ENCODE data around the gene ANGPTL4. TPM values are rescaled to one million over a fixed set of nuclear protein-coding genes. Genes with fewer than 3 reads are reported as not detected.
"Not testable (repeated sequence)": the region's sequence is repeated elsewhere in the genome, so short reads cannot be mapped to it uniquely, and the experiment has no call there.

Gene ANGPTL4
- 10 to 100 TPM in 1 of 4 donors, 1 to 10 TPM in 3; 5.9 to 89.3 (median 7.8) TPM for total RNA-seq
- polyA plus RNA-seq: 24.1 TPM
- long read RNA-seq, donor 1, transcript ANGPTL4-201 (7 exons, 1,879 nt): major isoform, 18 of 25 reads
- long read RNA-seq, donor 1, partial matches to known transcripts: 5 of 25 reads
- long read RNA-seq, donor 1, other reads (novel, unspliced or antisense): 1 of 25 reads
- long read RNA-seq, donor 2, partial matches to known transcripts: 2 of 8 reads
- long read RNA-seq, donor 2, other reads (novel, unspliced or antisense): 3 of 8 reads
- long read RNA-seq, donor 3, transcript ANGPTL4-202 (6 exons, 1,705 nt): minor isoform, 21 of 323 reads
- long read RNA-seq, donor 3, transcript ANGPTL4-201 (7 exons, 1,879 nt): major isoform, 221 of 323 reads
- long read RNA-seq, donor 3, partial matches to known transcripts: 63 of 323 reads
- long read RNA-seq, donor 3, other reads (novel, unspliced or antisense): 18 of 323 reads
- long read RNA-seq, donor 4, transcript ANGPTL4-201 (7 exons, 1,879 nt): major isoform, 5 of 7 reads
- long read RNA-seq, donor 4, partial matches to known transcripts: 0 of 7 reads
- long read RNA-seq, donor 4, other reads (novel, unspliced or antisense): 2 of 7 reads

GRCh38 chr19:8363803-8364771 is at the start of gene ANGPTL4:
Gene ANGPTL4 (plus strand): TSS chr19:8364155. CDS start chr19:8364322, 167 bp downstream.
- Histone ChIP-seq H3K9me3 (ENCODE audit: control insufficient read depth, low read length) (no peaks in the 10 kb centered on the region), H3K27ac (ENCODE audit: low read length) (peak within 1 kb of the TSS; percentile 99), H3K27me3 (ENCODE audit: control insufficient read depth, insufficient read depth) (no peaks in the 10 kb centered on the region), H3K4me3 (ENCODE audit: low read length) (peak within 1 kb of the TSS; percentile 80), H3K4me1 (ENCODE audit: control insufficient read depth, insufficient read depth, low read length) (peaks cover 18% of the 10 kb centered on the region)
- ATAC-seq (peak; percentile 70 to 79), DNase-seq (peak; percentile 90 to 93 (median 91))
- intact Hi-C loops (cut with DNase I): loop anchor here in 1 of 4 donors (5.0 kb wide), 1 partner anchor 33 kb away; no protein-coding TSS in a partner anchor
- under 1% methylated on average over 81 of the region's 81 CpGs for WGBS

GRCh38 chr19:8314981-8315640 is 48.8 kb upstream of the ANGPTL4 start:
- H3K4me1 ChIP-seq (ENCODE audit: control insufficient read depth, insufficient read depth, low read length); ATAC-seq; H3K9me3 ChIP-seq (ENCODE audit: control insufficient read depth, low read length); H3K27ac ChIP-seq (ENCODE audit: low read length); H3K27me3 ChIP-seq (ENCODE audit: control insufficient read depth, insufficient read depth); intact Hi-C loops (cut with DNase I); H3K4me3 ChIP-seq (ENCODE audit: low read length): not testable (repeated sequence)
- DNase-seq: peak in 1 of 3 donors; percentile 1
- WGBS: 85% methylated on average over 11 of the region's 11 CpGs

GRCh38 chr19:8316351-8317125 is 47.4 kb upstream of the ANGPTL4 start:
- 76% methylated on average over 14 of the region's 14 CpGs for WGBS
- H3K4me1 ChIP-seq (ENCODE audit: control insufficient read depth, insufficient read depth, low read length): no peaks in the 10 kb centered on the region
- intact Hi-C loops (cut with DNase I): no loop called here
- no peaks in the 10 kb centered on the region for H3K9me3 ChIP-seq (ENCODE audit: control insufficient read depth, low read length)
- H3K27me3 ChIP-seq (ENCODE audit: control insufficient read depth, insufficient read depth): no peaks in the 10 kb centered on the region
- DNase-seq: no peak
- no peak for ATAC-seq
- no peak overlapping the region for H3K27ac ChIP-seq (ENCODE audit: low read length)
- H3K4me3 ChIP-seq (ENCODE audit: low read length): no peak overlapping the region

GRCh38 chr19:8318835-8319234 is 45.1 kb upstream of the ANGPTL4 start:
- H3K9me3 ChIP-seq (ENCODE audit: control insufficient read depth, low read length); ATAC-seq; H3K4me3 ChIP-seq (ENCODE audit: low read length); intact Hi-C loops (cut with DNase I); H3K27me3 ChIP-seq (ENCODE audit: control insufficient read depth, insufficient read depth); H3K4me1 ChIP-seq (ENCODE audit: control insufficient read depth, insufficient read depth, low read length); H3K27ac ChIP-seq (ENCODE audit: low read length); DNase-seq: not testable (repeated sequence)
- WGBS: 79% methylated on average over 9 of the region's 9 CpGs

GRCh38 chr19:8319807-8320520 is 44.0 kb upstream of the ANGPTL4 start:
- DNase-seq: no peak
- 85% methylated on average over 19 of the region's 19 CpGs for WGBS
- Histone ChIP-seq H3K4me3 (ENCODE audit: low read length) (peak overlapping the region; percentile 83), H3K9me3 (ENCODE audit: control insufficient read depth, low read length) (no peaks in the 10 kb centered on the region), H3K4me1 (ENCODE audit: control insufficient read depth, insufficient read depth, low read length) (peaks cover 9% of the 10 kb centered on the region), H3K27ac (ENCODE audit: low read length) (no peak overlapping the region), H3K27me3 (ENCODE audit: control insufficient read depth, insufficient read depth) (no peaks in the 10 kb centered on the region)
- ATAC-seq: no peak
- intact Hi-C loops (cut with DNase I): no loop called here

GRCh38 chr19:8320564-8321066 is 43.3 kb upstream of the ANGPTL4 start:
- peak overlapping the region; percentile 54 for H3K27ac ChIP-seq (ENCODE audit: low read length)
- H3K4me1 ChIP-seq (ENCODE audit: control insufficient read depth, insufficient read depth, low read length): peaks cover 9% of the 10 kb centered on the region
- no peaks in the 10 kb centered on the region for H3K9me3 ChIP-seq (ENCODE audit: control insufficient read depth, low read length)
- DNase-seq: no peak
- peak overlapping the region; percentile 83 for H3K4me3 ChIP-seq (ENCODE audit: low read length)
- intact Hi-C loops (cut with DNase I): no loop called here
- no peaks in the 10 kb centered on the region for H3K27me3 ChIP-seq (ENCODE audit: control insufficient read depth, insufficient read depth)
- WGBS: 2% methylated on average over 16 of the region's 16 CpGs
- ATAC-seq: peak in 1 of 2 donors; percentile 14

GRCh38 chr19:8321067-8321985 is 42.6 kb upstream of the ANGPTL4 start, which contains the start of the genes NDUFA7 and RPS28:
Gene NDUFA7 (minus strand): TSS chr19:8321375. CDS start chr19:8321358, 17 bp downstream.
Gene RPS28 (plus strand): TSS chr19:8321496. CDS start chr19:8321531, 35 bp downstream.
- Histone ChIP-seq H3K27ac (ENCODE audit: low read length) (peak within 1 kb of the TSS; percentile 89), H3K4me1 (ENCODE audit: control insufficient read depth, insufficient read depth, low read length) (peaks cover 9% of the 10 kb centered on the region), H3K9me3 (ENCODE audit: control insufficient read depth, low read length) (no peaks in the 10 kb centered on the region), H3K4me3 (ENCODE audit: low read length) (peak within 1 kb of the TSS; percentile 83), H3K27me3 (ENCODE audit: control insufficient read depth, insufficient read depth) (no peaks in the 10 kb centered on the region)
- ATAC-seq: peak; percentile 94 to 96
- WGBS: under 1% methylated on average over 72 of the region's 72 CpGs
- intact Hi-C loops (cut with DNase I): no loop called here
- DNase-seq: peak; percentile 97 to 99 (median 99)

- intact Hi-C loops (cut with DNase I): no loop called here
- WGBS: 17% methylated on average over 30 of the region's 30 CpGs
- ATAC-seq (peak; percentile 2 to 19), DNase-seq (no peak)
- Histone ChIP-seq H3K4me1 (ENCODE audit: control insufficient read depth, insufficient read depth, low read length) (peaks cover 9% of the 10 kb centered on the region), H3K27ac (ENCODE audit: low read length) (peak overlapping the region; percentile 89), H3K9me3 (ENCODE audit: control insufficient read depth, low read length) (no peaks in the 10 kb centered on the region), H3K27me3 (ENCODE audit: control insufficient read depth, insufficient read depth) (no peaks in the 10 kb centered on the region), H3K4me3 (ENCODE audit: low read length) (peak overlapping the region; percentile 83)
These were observed 41.8 kb upstream of the ANGPTL4 start for GRCh38 chr19:8321986-8322637.
